Keratinocyte (primary cell): ENCODE results near the gene SCTR.

Source experiments
- CTCF ChIP-seq, 3 experiments: IDR thresholded peaks in 1 of 3; conservative IDR thresholded peaks in 1 of 3; optimal IDR thresholded peaks in 1 of 3; 2 replicates in 2 of 3; 3 replicates in 1 of 3; pipeline versions ENCODE3 to v1.5.1; 2011; ENCODE audit warnings: low read length in 3 of 3, mild to moderate bottlenecking in 3 of 3, moderate library complexity in 2 of 3, control low read depth in 1 of 3, inconsistent platforms in 1 of 3; ENCODE audit not compliant: insufficient read depth in 2 of 3; ENCODE audit errors: extremely low read depth in 1 of 3
- EZH2 ChIP-seq: IDR thresholded peaks from one replicate; pipeline ENCODE4 v1.6.1; 2012; ENCODE audit warnings: inconsistent platforms, mild to moderate bottlenecking, low read length, moderate library complexity

- no peak for TF ChIP-seq CTCF (optimal IDR thresholded peaks at IDR 0.05 in 1 of 3, IDR thresholded peaks at IDR 0.05 in 1 of 3, conservative IDR thresholded peaks at IDR 0.05 in 1 of 3; ENCODE audit: extremely low read depth in 1 of 3, insufficient read depth in 2 of 3, low read length in 3 of 3)
- no peak for TF ChIP-seq EZH2
These were observed 2.7 kb downstream of the SCTR start for GRCh38 chr2:119521433-119522050.
